ENCODE results near the gene SRMS.

Gene SRMS

GRCh38 chr20:63522091-63522868 is 25.3 kb downstream of the SRMS start:
- no peak for TF ChIP-seq CTCF (IDR thresholded peaks at IDR 0.05; ENCODE audit: low read depth, low read length)

GRCh38 chr20:63521602-63522001 is 25.9 kb downstream of the SRMS start:
- no peak for DNase-seq (ENCODE audit: extremely low read depth, low read depth)
- no peak for TF ChIP-seq CTCF (IDR thresholded peaks at IDR 0.05; ENCODE audit: low read depth, low read length)

More at GRCh38 chr20:63522091-63522868, 25.3 kb downstream of the SRMS start:
- no peak for DNase-seq (ENCODE audit: extremely low read depth, low read depth)

DNA sequence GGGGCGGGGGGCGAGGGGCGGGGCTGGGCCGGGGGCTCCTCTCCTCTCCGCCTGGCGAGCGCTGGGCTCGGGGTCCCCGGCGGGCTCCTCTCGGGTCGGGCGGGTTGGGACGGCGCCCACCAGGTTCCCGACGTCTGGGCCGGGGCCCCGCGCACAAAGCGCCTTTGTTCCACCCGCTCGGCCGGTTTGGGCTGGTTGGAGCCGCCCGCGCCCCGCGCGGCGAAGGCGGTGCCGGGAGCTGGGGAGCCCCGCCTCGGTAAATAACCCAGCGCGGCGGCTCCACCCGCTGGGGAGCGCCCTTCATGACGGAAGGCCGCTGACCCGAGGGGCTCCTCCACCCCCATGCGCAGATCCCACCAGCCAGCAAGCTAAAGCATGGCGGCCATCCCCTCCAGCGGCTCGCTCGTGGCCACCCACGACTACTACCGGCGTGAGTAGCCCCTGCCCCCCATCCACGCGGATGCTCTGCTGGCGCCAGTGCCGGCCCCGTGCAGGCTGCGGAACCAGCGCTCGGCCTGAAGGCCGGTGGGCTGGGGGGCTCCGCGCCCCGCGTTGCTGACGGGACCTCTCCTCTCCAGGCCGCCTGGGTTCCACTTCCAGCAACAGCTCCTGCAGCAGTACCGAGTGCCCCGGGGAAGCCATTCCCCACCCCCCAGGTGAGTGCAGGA is 26.5 kb downstream of the SRMS start:
- peak; percentile 36 for DNase-seq (ENCODE audit: extremely low read depth, low read depth)
- no peak; the same call in 1 of the 2 replicates for TF ChIP-seq CTCF (IDR thresholded peaks at IDR 0.05; ENCODE audit: low read depth, low read length)

DNA sequence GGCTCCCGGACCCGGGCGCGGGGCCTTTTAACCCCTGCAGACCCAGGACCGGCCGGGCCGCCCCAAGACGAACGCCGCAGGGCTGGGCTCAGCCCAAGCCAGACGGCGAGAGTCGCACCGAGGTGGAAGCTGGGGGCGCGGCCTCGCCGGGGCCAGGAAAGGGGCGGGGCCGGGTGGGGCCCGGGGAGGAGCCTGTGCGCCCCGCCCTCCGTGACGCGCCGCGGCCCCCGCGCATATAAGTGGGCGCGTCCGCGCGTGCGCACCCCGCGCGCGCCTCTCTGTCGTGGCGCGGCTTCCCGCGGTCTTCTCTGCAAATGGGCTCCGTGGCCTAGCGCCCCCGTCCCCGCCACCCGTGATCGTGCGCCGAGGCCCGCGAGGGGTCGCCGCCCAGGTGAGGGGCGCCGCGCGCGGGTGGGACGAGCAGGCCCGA is 27.0 kb downstream of the SRMS start, which contains the start of gene PPDPF:
TSS of gene PPDPF (plus strand) at position 262 of the 430 bp plus-strand sequence. CDS start 544 bp downstream, outside the sequence.
- DNase-seq (ENCODE audit: extremely low read depth, low read depth): peak; percentile 64
- TF ChIP-seq CTCF (IDR thresholded peaks at IDR 0.05; ENCODE audit: low read depth, low read length): no peak

DNA sequence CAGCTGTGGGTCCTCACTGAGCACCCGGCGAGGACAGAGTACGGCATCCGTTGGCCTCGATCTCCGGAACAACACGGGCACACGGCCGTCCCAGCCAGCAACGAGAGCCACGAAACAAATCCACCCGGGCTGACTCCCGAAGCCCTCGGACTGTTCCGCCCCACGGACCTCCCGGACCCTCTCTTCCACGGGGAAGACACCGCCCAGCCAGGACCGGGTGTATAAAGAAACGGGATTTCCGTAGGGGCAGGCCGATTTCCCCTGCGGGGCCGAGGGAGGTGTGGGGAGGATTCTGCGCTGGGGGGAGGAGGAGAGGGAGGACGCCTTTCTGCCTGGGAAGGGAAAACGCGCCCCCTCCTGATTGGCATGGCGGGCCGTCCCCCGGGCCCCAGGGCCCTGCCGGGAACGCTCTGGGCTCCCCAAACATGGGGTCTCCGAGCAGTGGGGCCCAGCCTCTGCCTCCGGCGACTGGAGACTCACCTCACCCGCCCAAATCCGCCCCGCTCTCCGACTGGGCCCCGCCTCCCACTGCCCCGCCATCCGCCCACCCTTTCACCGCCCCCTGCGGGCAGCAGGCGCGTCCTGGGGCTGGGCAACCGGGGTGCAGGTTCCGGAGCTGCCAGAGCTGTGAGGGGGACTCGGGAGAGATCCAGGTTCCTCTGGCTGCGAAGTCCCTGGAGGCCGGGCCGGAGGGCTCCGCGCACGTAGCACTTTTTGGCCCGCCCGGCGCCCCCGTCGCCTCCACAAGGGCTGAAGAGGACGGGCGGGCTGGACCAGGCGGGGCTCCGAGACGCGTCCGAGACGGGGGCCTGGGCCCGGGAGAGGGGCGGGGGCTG is 27.7 kb downstream of the SRMS start:
- DNase-seq (ENCODE audit: extremely low read depth, low read depth): no peak
- TF ChIP-seq CTCF (IDR thresholded peaks at IDR 0.05; ENCODE audit: low read depth, low read length): peak; percentile 30

DNA sequence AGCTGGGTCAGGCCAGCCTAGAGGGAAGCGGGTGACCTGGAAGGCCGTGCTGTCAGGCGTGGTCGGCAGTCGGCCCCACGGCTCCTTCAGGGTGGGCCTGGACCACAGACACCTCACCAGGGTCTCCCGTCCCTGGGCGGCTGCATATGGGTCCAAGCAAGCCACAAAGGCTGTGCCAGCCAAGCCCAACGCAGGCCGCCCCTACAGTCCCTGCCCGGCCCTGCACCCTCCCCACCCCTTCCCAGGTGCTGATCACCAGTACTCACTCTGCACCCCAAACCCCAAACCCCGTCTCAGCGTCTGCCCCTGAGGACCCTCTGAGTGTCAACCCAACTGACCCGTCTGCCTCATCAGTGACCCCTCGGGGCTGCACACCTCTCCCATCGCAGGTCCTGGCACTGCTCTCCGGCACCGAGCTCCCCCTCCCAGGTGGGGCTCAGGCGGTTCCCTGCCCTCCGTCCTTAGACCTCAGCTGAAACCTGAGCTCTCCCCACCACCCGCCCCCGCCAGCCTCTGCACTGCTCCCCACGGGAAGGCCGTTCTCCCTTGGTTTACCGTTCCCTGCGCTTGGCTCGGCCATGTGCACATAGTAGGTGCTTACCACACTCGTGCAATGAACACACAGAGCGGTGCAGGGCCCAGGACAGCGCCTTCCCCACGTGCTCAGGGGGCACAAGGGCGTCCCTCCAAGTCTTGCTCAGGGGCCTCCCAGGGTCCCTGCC is 28.4 kb downstream of the SRMS start:
- no peak for TF ChIP-seq CTCF (IDR thresholded peaks at IDR 0.05; ENCODE audit: low read depth, low read length)
- no peak for DNase-seq (ENCODE audit: extremely low read depth, low read depth)
